HepG2 (cell line): Measurements from ENCODE around the gene PLXDC2. TPM values are rescaled to one million over a fixed set of nuclear protein-coding genes. Genes with fewer than 3 reads are reported as not detected.

Experiments used
- ATAC-seq: fragments of 200-7000 bp; cut with Tn5 transposase; 3 replicates; pipeline ENCODE4 v1.9.1; 2020; ENCODE audit warnings: mild to moderate bottlenecking, moderate library complexity
- BruUV-seq: library from RNA; stranded (reverse); fragments of 400-500 nt; replicated peaks from 2 replicates; lab custom pipeline; 2021; lab: Mats Ljungman, UMichigan
- CTCF ChIA-PET: fragments of 300-600 bp; formaldehyde crosslinking; extraction: SDS; loops from one replicate; lab custom pipeline; 2021; ENCODE audit warnings: low total read pairs, inconsistent platforms, low intra/inter-chr PET ratio; lab: Yijun Ruan, JAX
- POLR2A ChIA-PET: fragments of 350-600 bp; sonication (Branson Sonifier 250); formaldehyde crosslinking; loops from one replicate; lab custom pipeline; 2020; ENCODE audit warnings: antibody characterized with exemption, inconsistent platforms; lab: Yijun Ruan, JAX
- DNase-seq: peaks from one replicate; pipeline ENCODE4 v3.0.0-alpha.2; 2015; ENCODE audit warnings: low spot score
- FAIRE-seq: peaks from 3 replicates; lab custom pipeline; 2011; peaks lifted over from hg19 to GRCh38; lab: Jason Lieb, UNC
- H2AFZ ChIP-seq: one replicate; pipeline ENCODE4 v1.6.1; 2011; ENCODE audit warnings: low read length, inconsistent platforms
- H3K27ac ChIP-seq: fragments of 300-600 bp; 3 replicates; pipeline ENCODE4 v1.8.0; 2011; ENCODE audit warnings: mixed run types, mild to moderate bottlenecking, mixed read lengths, low read length, inconsistent platforms; ENCODE audit not compliant: insufficient read depth; ENCODE audit errors: extremely low read length
- H3K27me3 ChIP-seq, 2 experiments: fragments of 200-600 bp in 1 of 2; 2 replicates in 1 of 2; 3 replicates in 1 of 2; pipeline versions ENCODE4 v1.6.0 to v1.8.0; 2011; ENCODE audit warnings: low read length in 2 of 2, mild to moderate bottlenecking in 2 of 2, moderate library complexity in 2 of 2, inconsistent platforms in 1 of 2; ENCODE audit not compliant: insufficient read depth in 2 of 2, control insufficient read depth in 1 of 2
- H3K36me3 ChIP-seq, 2 experiments: fragments of 200-600 bp in 1 of 2; replicated peaks in 1 of 2; 2 replicates in 1 of 2; 3 replicates in 1 of 2; pipeline versions ENCODE4 v1.5.1 to v1.8.0; 2011; ENCODE audit warnings: low read length in 2 of 2, inconsistent platforms in 1 of 2; ENCODE audit not compliant: insufficient read depth in 2 of 2, control insufficient read depth in 1 of 2
- H3K4me1 ChIP-seq: 2 replicates; pipeline ENCODE4 v1.5.1; 2012; ENCODE audit warnings: low read length, inconsistent platforms; ENCODE audit not compliant: insufficient read depth
- H3K4me2 ChIP-seq: 2 replicates; pipeline ENCODE4 v1.6.0; 2011; ENCODE audit warnings: low read depth, low read length, inconsistent platforms
- H3K4me3 ChIP-seq, 3 experiments: fragments of 200-600 bp in 1 of 3; sonication (generic), shearing (Covaris generic) in 1 of 3; replicated peaks in 1 of 3; 2 replicates each; pipeline ENCODE4 v1.5.1; 2011 to 2016; ENCODE audit warnings: low read length in 3 of 3, inconsistent platforms in 2 of 3, low read depth in 2 of 3, mild to moderate bottlenecking in 2 of 3, control low read depth in 1 of 3, mixed read lengths in 1 of 3; ENCODE audit not compliant: insufficient read depth in 1 of 3
- H3K79me2 ChIP-seq: one replicate; pipeline ENCODE4 v1.6.1; 2011; ENCODE audit warnings: low read length, inconsistent platforms; ENCODE audit not compliant: insufficient read depth
- H3K9ac ChIP-seq: 2 replicates; pipeline ENCODE4 v1.6.0; 2011; ENCODE audit warnings: mild to moderate bottlenecking, low read depth, low read length, inconsistent platforms; ENCODE audit not compliant: insufficient read depth
- H3K9me3 ChIP-seq: 2 replicates; pipeline ENCODE4 v1.5.1; 2012; ENCODE audit warnings: mild to moderate bottlenecking, low read length
- H4K20me1 ChIP-seq: 2 replicates; pipeline ENCODE4 v1.6.0; 2011; ENCODE audit warnings: inconsistent platforms, mild to moderate bottlenecking, low read length, moderate library complexity; ENCODE audit not compliant: insufficient read depth
- ATF2 ChIP-seq: sonication (generic); formaldehyde crosslinking; IDR thresholded peaks from 2 replicates; pipeline ENCODE4 v1.4.0; 2020; ENCODE audit warnings: missing genetic modification reagents
- BCL6 ChIP-seq: IDR thresholded peaks from 2 replicates; pipeline ENCODE4 v1.6.1; 2016; ENCODE audit warnings: missing genetic modification reagents, missing compliant biosample characterization
- FOXJ3 ChIP-seq: sonication (generic); formaldehyde crosslinking; IDR thresholded peaks from 2 replicates; pipeline ENCODE4 v1.4.0; 2020; ENCODE audit warnings: missing genetic modification reagents, mild to moderate bottlenecking, borderline replicate concordance
- IRF9 ChIP-seq: sonication (generic); formaldehyde crosslinking; IDR thresholded peaks from 2 replicates; pipeline ENCODE4 v1.8.0; 2022; ENCODE audit warnings: missing genetic modification reagents, mild to moderate bottlenecking, borderline replicate concordance
- PHF5A ChIP-seq: IDR thresholded peaks from one replicate; pipeline ENCODE4 v1.6.1; 2018; ENCODE audit warnings: low read depth, missing genetic modification reagents; ENCODE audit not compliant: unreplicated experiment
- SMYD3 ChIP-seq: sonication (generic); formaldehyde crosslinking; IDR thresholded peaks from 2 replicates; pipeline ENCODE4 v1.8.1; 2023; ENCODE audit warnings: mild to moderate bottlenecking, missing genetic modification reagents
- TFDP2 ChIP-seq: sonication (generic); formaldehyde crosslinking; IDR thresholded peaks from 2 replicates; pipeline ENCODE4 v1.4.0; 2020; ENCODE audit warnings: missing genetic modification reagents
- ZNF441 ChIP-seq: sonication (generic); formaldehyde crosslinking; IDR thresholded peaks from 2 replicates; pipeline ENCODE4 v1.7.0; 2021; ENCODE audit warnings: missing genetic modification reagents, borderline replicate concordance
- WGBS: methylation state at CpG from one replicate; pipeline ENCODE4 v1.1.6; 2017; ENCODE audit warnings: low lambda C conversion rate; 5-methylcytosine and 5-hydroxymethylcytosine counted together
- in situ Hi-C: cut with HindIII; loops from 2 replicates; pipeline ENCODE4 v1.10.0; 2017; ENCODE audit warnings: low pct_unique_long_range_greater_than_20kb; ENCODE audit not compliant: extremely low pct_ligation_motif_present
- intact Hi-C: fragments of 100-400 bp; cut with micrococcal nuclease; formaldehyde crosslinking; loops from one replicate; pipeline ENCODE4 v1.10.0; 2022; ENCODE audit not compliant: unreplicated experiment
- polyA plus RNA-seq, 8 experiments: library from polyadenylated mRNA; depleted of rRNA in 3 of 8; stranded (reverse) in 7 of 8; unstranded in 1 of 8; fragments of >200 nt; fragmentation: Illumina TruSeq in 4 of 8; extraction: Trizol in 4 of 8; gene quantifications; 2 replicates each; pipeline versions ENCODE4 v1.2.1 to v1.2.3, GENCODE V29; 2011 to 2016; ENCODE audit warnings: low read depth in 4 of 8, missing spikeins in 1 of 8, mixed read lengths in 1 of 8; ENCODE audit not compliant: insufficient read depth in 1 of 8
- total RNA-seq, 5 experiments: library from RNA; depleted of rRNA; stranded (reverse); fragments of >200 nt; fragmentation: Illumina TruSeq; extraction: Trizol; gene quantifications; 2 replicates each; pipeline ENCODE4 v1.2.3, GENCODE V29; 2016; ENCODE audit warnings: low read depth in 1 of 5
- TF ChIP-seq, protein P1 (sequence below): fragments of 450-650 bp; IDR thresholded peaks from 2 replicates; pipeline ENCODE4 v1.6.1; 2016

Gene PLXDC2
- total and polyA plus RNA-seq, 2 of the 13 experiments (the other 11 are each of a cell fraction or from before 2014, with no cell fraction given): 2.1 to 2.4 TPM

GRCh38 chr10:19775296-19775695 is 40.9 kb upstream of the PLXDC2 start (continued):
- TF ChIP-seq PHF5A (CRISPR knock-in tag) (no peak), FOXJ3 (CRISPR knock-in tag) (no peak)

DNA sequence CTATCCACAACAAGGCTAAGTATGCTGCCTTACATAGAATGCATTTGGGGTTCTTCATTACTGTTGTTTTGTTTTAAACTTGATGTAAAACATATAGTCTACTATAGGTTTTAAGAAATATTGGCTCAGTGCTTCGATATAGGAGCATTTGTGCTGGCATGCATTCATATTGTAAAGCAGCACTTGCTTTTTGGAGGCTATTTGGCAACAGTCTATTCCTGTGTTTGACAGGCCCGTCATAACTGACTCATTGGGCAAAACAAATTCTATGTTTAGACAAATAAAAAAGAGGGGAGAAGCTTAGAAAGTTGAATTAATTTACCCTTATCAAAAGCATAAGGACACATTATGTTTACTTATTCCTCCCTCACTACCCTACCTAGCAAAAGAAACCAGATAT is 38.4 kb upstream of the PLXDC2 start:
- Histone ChIP-seq H3K9ac (no peak overlapping the region), H3K27me3 (no peaks in the 10 kb centered on the region), H3K79me2 (no peaks in the 10 kb centered on the region), H3K4me1 (peaks cover 15% of the 10 kb centered on the region), H3K4me3 (no peak overlapping the region), H4K20me1 (no peaks in the 10 kb centered on the region), H3K9me3 (no peaks in the 10 kb centered on the region), H3K36me3 (no peaks in the 10 kb centered on the region), H2AFZ (no peak overlapping the region), H3K4me2 (no peak overlapping the region), H3K27ac (no peak overlapping the region)
- TF ChIP-seq SMYD3: no peak
- TF ChIP-seq IRF9 (CRISPR knock-in tag): no peak
- no peak for ATAC-seq
- ChIA-PET CTCF (no interaction called here), POLR2A (no interaction called here)
- no peak for FAIRE-seq
- DNase-seq: no peak
- intact Hi-C loops: no loop called here
- WGBS: 28% methylated on average over 2 of the region's 2 CpGs
- BruUV-seq: no TSS peak
- in situ Hi-C loops: loop anchor here (25.0 kb wide), 1 partner anchor 1091 kb away; no protein-coding TSS in a partner anchor

DNA sequence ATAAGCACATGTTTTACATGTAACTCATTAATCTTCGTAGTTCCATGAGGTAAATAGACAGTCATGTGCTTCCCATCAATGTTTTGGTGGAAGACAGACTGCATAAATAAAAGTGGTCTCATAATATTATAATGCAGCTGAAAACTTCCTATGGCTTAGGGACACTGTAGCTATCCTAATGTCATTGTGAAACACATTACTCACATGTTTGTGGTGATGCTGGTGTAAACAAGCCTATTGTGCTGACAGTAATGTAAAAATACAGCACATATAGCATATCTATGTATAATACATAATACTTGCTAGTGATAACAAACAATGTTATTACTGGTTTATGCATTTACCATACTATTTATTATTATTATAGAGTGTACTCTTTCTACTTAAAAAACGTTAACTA is 37.2 kb upstream of the PLXDC2 start:
- no peak overlapping the region for H3K4me3 ChIP-seq
- H3K27me3 ChIP-seq: no peaks in the 10 kb centered on the region
- no peak overlapping the region for H2AFZ ChIP-seq
- intact Hi-C loops: no loop called here
- ATAC-seq (no peak), DNase-seq (no peak), FAIRE-seq (no peak)
- H3K9me3 ChIP-seq: no peaks in the 10 kb centered on the region
- H3K27ac ChIP-seq: no peak overlapping the region
- H3K36me3 ChIP-seq: no peaks in the 10 kb centered on the region
- no peak overlapping the region for H3K9ac ChIP-seq
- TF ChIP-seq BCL6 (CRISPR knock-in tag): no peak
- TF ChIP-seq, protein P1, sequence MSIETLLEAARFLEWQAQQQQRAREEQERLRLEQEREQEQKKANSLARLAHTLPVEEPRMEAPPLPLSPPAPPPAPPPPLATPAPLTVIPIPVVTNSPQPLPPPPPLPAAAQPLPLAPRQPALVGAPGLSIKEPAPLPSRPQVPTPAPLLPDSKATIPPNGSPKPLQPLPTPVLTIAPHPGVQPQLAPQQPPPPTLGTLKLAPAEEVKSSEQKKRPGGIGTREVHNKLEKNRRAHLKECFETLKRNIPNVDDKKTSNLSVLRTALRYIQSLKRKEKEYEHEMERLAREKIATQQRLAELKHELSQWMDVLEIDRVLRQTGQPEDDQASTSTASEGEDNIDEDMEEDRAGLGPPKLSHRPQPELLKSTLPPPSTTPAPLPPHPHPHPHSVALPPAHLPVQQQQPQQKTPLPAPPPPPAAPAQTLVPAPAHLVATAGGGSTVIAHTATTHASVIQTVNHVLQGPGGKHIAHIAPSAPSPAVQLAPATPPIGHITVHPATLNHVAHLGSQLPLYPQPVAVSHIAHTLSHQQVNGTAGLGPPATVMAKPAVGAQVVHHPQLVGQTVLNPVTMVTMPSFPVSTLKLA: peak; percentile 55; the same call in 1 of the 2 replicates
- TF ChIP-seq ATF2 (CRISPR knock-in tag): no peak
- no peak for TF ChIP-seq TFDP2 (CRISPR knock-in tag)
- no peak for TF ChIP-seq ZNF441 (CRISPR knock-in tag)
- ChIA-PET CTCF (no interaction called here), POLR2A (no interaction called here)
- no peaks in the 10 kb centered on the region for H4K20me1 ChIP-seq
- no TSS peak for BruUV-seq
- no peak overlapping the region for H3K4me2 ChIP-seq
- H3K4me1 ChIP-seq: peaks cover 25% of the 10 kb centered on the region
- 37% methylated on average over 2 of the region's 2 CpGs for WGBS
- in situ Hi-C loops: loop anchor here (25.0 kb wide), 1 partner anchor 1092 kb away; no protein-coding TSS in a partner anchor
- no peaks in the 10 kb centered on the region for H3K79me2 ChIP-seq
